H54 (cell line): ENCODE results near the gene IP6K2.

Experiments
- DNase-seq: peaks from one replicate; pipeline ENCODE4 v3.0.0; 2011; ENCODE audit warnings: low spot score, mixed read lengths; ENCODE audit not compliant: insufficient read length
- FAIRE-seq: peaks from 3 replicates; lab custom pipeline; 2011; peaks lifted over from hg19 to GRCh38; lab: Jason Lieb, UNC
- POLR2A ChIP-seq: IDR thresholded peaks from 2 replicates; pipeline ENCODE4 v1.6.1; 2011; ENCODE audit warnings: low read depth, mild to moderate bottlenecking, low read length

The IP6K2 gene

DNA sequence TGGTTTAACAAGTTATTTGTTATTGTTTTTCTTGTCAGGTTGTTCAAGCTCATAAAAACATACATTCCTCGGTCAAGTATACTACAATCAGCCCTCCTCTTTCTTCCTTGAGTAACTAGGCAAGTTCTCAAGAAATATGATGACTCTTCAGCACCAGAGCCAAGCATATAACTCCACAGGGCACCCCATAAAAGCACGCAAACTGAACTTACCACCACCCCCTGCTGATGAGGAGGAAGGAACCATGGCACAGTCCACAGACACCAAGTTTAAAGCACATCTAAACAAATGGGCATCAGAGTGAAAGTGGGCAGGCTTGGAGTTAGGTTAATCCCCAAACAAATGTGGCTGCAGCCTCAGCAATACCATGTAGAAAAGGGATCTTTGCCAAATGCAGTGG is 5.3 kb downstream of the IP6K2 start:
- FAIRE-seq (no peak), DNase-seq (no peak)
- TF ChIP-seq POLR2A, result no peak

DNA sequence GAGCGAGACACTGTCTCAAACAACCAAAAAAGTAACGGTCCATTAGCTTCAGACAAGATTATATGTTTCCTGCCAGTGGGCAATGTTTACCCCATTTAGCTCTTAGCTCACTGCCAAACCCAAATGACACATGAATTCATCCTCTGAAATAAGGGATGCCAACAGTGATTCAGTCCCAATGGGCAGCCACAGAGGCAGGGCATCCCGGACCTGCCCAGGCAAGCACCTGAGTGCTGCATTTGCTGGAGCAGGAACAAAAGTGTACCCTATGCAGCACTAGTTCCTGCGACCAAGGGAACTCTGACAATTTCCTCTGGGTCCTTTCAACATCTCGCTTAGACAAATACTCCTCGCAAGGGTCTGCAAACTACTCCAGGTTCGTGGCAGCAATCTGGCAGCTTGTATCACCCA is 8.0 kb downstream of the IP6K2 start:
- TF ChIP-seq POLR2A, result no peak
- DNase-seq (no peak), FAIRE-seq (no peak)

DNA sequence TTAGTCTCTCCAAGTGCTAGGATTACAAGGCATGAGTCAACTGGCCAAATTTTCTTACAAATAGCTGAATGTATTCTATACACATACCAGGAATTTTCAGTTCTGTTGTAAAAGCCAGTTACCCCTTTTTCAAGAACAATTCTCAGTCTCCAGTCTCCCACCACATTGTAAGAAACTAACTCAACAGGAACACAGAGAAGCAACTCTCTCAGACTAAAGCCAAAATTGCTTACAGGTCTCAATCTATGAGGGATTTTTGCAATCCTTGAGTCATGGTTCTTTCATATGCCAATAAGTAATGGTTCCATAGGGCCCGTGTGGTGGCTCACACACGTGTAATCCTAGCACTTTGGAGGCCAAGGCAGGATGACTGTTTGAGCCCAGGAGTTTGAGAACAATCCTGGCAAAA is 8.5 kb downstream of the IP6K2 start:
- no peak for DNase-seq
- TF ChIP-seq POLR2A, result no peak
- FAIRE-seq, result no peak

DNA sequence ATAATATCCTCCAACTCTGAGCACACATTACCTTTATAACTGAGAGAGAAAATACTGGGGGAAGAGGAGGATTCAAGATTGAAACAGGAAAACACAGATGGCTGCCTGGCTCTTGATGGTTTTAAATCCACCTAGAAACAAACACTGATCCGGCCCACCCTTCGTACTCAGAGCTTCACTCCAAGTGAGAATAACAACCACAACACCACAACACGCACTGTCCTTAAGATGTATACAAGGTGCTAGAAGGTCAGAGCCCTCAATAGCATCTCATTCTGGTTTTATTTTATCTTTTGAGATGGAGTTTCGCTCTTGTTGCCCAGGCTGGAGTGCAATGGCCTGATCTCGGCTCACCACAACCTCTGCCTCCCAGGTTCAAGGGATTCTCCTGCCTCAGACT is 9.9 kb downstream of the IP6K2 start:
- FAIRE-seq, result no peak
- no peak for TF ChIP-seq POLR2A
- DNase-seq, result no peak

DNA sequence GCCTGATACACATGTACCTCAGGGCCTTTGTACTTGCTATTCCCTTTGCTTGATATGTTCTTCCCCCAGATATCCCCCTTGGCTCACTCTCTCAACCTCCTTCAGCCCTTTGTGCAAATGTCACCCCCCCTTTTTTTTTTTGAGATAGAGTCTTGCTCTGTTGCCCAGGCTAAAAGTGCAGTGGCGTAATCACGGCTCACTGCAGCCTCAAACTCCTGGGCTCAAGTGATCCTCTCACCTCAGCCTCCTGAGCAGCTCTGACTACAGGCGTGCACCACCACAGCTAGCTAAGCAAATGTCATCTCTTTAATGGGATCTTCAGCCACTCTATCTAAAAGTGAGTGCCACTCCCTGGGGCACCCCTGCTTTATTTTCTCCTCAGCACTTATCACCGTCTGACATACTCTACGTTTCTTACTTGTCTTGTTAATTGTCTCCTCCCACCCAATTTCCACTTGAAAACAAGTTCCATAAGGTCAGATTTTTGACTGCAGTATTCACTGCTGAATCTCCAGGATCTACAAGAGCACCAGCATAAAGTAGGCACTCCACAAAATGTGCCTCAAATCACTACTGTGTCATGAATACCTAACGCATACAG is 14.6 kb downstream of the IP6K2 start:
- FAIRE-seq (no peak), DNase-seq (no peak)
- TF ChIP-seq POLR2A, result no peak

DNA sequence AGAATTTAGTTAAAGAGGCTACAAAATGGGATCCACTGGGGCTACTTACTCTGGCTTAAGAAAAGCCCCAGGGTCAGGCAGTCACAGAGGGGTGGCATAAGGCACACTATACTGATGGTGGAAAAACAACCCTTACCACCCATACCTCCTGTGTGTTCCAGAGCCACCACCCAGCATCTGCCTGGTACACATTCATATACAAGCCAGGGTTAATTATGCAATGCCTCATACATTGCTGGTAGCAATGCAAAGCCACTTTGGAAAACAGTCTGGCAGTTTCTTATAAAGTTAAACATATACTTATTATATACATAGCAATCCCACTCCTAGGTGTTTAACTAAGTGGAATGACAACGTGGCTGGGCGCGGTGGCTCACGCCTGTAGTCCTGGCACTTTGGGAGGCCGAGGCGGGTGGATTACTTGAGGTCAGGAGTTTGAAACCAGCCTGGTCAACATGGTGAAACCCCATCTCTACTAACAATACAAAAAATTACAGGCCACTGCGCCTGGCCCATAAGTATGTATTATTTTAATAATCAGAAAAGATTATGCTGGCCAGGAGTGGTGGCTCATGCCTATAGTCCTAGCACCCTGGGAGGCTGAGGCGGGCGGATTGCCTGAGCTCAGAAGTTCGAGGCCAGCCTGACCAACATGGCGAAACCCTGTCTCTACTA is 16.2 kb downstream of the IP6K2 start:
- no peak for TF ChIP-seq POLR2A
- DNase-seq, result no peak
- no peak for FAIRE-seq

DNA sequence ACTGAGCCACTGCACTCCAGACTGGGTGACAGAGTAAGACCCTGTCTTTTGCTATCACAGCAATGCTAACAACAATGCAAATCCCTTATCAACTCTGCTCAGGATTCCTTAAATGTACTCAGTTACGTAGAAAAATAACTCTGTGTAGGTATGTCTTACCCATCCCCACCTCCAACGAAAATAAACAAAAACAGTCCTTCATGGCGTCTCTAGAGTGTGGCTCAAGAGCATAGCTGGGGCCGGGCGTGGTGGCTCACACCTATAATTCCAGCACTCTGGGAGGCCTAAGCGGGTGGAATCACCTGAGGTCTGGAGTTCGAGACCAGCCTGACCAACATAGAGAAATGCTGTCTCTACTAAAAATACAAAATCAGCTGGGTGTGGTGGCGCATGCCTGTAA is 18.1 kb downstream of the IP6K2 start:
- FAIRE-seq, result no peak
- no peak for DNase-seq
- TF ChIP-seq POLR2A, result no peak

DNA sequence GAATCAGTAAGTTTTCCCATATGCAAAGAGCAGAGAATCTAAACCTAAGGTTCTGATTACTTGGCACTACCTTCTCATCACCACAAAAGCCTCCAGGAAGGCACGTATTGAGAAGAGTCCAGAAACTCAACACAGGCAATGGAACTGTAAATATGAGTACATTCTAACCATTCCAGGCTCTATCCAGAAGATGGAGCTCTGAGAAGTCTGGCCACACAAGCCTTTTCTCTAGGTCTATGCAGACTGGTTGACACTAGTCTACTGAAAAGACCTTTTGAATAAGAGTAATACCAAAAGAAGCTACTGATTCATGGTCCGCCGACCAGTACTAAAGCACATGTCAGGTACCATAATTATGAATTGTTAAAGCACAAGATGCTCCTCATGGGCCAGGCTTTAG is 19.1 kb downstream of the IP6K2 start:
- FAIRE-seq, result no peak
- TF ChIP-seq POLR2A, result no peak
- no peak for DNase-seq

DNA sequence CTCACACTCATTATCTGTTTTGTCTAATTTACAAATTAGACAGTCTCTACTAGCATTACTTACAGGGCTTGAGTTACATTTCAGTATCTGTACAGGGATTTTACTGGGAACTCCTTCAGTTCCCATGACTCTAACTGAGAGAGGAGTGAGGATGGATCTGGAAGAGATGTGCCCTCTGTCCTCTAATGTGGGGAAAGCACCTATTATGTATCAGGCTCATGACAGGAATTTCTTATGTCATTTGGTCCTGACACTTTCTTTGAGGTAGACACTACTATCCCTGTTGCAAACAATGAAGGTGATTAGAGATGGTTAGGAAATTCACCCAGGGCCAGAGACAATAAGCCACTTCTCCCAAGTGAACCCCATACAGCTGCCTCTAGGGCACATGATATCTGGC is 20.4 kb downstream of the IP6K2 start:
- TF ChIP-seq POLR2A, result no peak
- DNase-seq (no peak), FAIRE-seq (no peak)

DNA sequence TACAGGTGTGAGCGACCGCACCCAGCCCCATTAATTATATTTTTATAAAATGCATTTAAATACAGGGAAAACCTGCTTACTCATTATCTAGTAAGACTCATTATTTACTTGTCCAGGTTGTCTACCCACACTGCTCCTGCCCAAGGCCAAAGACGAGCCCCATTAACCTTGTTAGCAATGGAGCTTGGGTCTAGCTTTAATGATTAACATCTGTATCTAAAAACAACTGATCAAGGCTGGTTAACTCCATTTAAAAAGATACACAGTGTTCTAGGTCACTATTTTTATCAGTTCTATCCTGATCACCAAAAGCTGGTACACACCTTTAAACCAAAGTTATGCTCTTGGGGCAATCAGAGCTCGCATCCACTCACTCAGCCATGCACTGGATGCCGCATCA is 20.9 kb downstream of the IP6K2 start:
- no peak for TF ChIP-seq POLR2A
- FAIRE-seq, result no peak
- no peak for DNase-seq

DNA sequence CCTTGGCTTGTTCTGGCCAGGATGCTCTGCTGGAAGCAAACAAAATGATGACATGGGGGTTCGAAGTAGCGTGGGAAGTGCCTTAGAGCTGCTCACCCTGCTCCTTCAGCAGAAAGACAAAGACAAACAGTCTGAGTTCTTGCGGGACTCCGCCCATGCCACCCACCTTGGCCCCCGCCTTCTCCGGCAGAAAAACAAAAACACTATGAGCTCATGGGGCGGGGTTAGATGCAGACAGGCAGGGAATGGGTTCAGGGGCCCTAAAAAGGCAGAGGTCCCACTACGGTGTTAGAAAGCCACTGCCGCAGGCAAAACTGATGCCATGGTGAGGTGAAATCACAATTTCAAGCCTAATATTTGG is 21.6 kb downstream of the IP6K2 start:
- TF ChIP-seq POLR2A, result no peak
- DNase-seq (peak; percentile 71), FAIRE-seq (peak; percentile 38)

DNA sequence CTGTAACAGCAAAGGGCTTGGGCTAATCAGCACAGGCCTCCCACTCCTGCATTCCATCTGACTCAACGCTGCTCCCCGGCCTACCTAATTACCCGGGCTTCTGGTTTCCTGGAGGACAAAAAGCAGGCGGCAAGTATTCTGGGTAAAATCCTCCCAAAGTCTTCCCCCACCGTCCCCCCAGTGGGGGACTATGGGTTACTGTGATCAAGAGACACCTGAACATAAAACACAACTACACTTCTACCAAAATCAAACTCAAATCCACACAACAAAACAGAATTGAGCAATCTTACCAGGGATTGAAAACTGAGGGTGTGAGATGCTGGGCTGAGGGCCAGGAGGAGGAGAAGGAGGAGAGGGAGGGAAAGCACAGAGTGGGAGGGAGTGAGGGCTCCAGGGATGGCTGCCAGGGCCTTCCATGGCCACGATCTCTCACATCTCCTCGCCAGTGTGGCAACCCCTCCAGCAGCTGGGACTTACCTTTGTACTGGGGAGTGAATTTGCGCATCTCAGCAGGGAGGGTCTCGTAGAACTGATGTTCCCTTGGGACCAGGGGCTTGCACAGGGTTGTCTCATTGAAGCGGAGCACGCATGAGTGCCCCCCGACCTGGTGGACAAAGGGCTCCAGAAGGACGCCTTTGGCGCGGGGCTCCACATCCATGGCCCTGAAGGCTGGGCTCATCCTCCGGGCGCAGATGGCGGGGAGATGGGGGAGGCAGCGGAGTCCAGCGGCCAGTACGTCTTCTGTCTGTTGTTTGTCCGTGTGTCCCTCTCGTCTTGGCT is 22.2 kb downstream of the IP6K2 start:
- FAIRE-seq (no peak), DNase-seq (peak; percentile 81)
- TF ChIP-seq POLR2A, result no peak

DNA sequence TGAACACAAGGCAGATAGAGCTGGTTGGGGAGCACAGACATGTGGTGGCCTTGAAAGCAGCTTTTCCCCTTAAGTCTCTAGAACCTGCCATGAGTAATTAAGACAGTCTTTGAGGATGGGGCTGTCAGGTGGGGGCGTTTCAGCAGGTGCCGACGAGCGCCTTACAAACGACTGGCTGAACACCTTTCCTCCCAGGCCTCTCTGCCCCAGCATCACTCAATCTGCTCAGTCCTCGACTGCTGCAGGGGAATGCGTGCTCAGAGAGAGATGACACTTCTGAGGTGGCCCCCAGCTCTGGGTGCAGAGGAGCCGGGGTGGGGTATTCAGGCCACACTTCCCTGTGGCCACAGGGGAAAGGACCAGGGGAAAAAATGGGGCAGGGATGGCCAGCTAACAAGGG is 23.2 kb downstream of the IP6K2 start:
- DNase-seq (no peak), FAIRE-seq (no peak)

DNA sequence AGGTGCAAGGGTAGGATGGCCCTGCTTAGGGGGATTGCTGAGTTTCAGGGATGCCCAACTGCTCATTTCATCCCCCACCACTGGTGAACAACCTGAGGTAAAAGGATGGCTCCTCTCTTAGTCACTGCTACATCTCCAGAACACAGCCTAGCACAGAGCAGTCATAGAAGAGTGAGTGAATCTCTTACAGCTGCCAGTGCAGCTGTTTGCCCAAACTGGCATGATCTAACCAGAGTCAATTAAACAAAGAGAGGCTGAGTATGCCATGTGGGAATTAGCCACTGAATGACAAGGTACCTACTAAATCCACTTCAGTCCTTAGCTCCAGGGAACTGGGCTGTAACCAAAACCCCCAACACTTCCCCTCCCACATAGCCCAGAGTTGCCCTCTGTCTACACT is 24.5 kb downstream of the IP6K2 start:
- no peak for TF ChIP-seq POLR2A
- FAIRE-seq (no peak), DNase-seq (no peak)

More for the DNA sequence above, 23.2 kb downstream of the IP6K2 start:
- no peak for TF ChIP-seq POLR2A
